GM19035 (cell line): ENCODE results near the gene NABP2.

Source experiments
- ATAC-seq: cut with Tn5 transposase; IDR thresholded peaks from one replicate; pipeline ENCODE4 v1.9.1; 2021; ENCODE audit not compliant: unreplicated experiment

Gene NABP2

DNA sequence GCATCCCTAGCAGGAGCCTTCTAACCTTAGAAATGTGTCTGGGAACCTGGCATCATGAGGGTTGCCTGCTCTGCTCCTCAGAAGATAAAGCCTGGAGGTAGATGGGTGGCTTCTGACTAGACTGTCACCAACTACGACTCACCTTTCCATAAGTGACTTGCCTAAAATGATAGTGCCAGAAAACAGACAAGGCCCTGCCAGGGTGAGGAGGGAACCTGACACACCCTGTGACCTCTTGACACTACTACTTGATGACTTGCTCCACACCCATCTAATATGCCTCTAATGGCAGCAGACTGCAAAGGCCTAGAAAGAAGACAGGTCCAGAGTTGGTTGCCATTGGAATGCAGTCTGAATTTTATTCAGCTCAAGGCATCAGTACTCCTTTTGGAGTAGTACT, 11.8 kb upstream of the NABP2 start:
- no peak for ATAC-seq

DNA sequence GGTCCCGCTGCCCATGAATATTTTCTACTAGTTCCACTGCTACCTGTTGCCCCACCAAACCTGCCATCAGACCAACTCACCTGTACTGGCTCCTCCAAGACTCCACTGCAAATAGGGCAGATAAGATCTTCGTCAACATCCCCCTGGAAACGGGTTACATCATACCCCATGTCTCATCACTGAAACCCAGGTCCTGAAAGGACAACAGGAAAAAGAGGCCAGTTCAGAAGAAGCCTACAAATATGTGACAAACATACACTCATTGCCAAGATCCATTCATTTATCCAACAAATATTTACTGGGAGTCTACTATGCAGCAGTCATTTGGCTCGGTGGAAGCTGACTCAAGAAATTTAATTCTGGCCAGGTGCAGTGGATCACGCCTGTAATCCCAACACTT, 10.3 kb upstream of the NABP2 start:
- no peak for ATAC-seq

DNA sequence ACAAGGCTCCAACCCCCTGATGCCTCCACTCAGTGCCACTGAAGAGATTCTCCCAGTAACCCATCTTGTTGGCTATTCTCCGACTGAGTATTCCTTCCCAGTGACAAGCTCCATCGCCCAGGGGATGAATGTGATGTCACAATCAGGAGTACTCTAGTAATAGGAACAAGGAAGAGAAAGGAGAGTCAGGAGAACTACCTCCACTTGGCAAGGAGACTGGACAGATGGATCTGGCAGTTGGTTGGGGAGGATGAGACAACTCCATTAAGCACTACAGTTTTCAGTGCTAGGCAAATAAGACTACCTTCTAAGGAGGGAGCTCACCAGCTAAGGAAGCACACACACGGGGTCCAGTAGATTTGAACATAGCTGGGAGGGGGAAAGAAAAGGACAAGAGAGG, 7.7 kb upstream of the NABP2 start:
- no peak for ATAC-seq

DNA sequence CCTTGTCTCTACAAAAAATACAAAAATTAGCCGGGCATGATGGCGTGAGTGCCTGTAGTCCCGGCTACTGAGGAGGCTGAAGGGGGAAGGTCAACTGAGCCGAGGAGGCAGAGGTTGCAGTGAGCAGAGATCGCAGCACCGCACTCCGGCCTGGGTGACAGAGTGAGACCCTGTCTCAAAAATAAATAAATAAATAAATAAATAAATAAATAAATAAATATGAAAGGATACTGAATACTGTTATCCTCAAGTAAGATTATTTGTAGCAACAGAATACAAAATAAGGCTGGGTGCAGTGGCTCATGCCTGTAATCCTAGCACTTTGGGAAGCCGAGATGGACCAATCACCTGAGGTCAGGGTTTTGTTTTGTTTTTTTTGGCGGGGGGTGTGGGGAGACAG, 4.3 kb upstream of the NABP2 start:
- no peak for ATAC-seq

DNA sequence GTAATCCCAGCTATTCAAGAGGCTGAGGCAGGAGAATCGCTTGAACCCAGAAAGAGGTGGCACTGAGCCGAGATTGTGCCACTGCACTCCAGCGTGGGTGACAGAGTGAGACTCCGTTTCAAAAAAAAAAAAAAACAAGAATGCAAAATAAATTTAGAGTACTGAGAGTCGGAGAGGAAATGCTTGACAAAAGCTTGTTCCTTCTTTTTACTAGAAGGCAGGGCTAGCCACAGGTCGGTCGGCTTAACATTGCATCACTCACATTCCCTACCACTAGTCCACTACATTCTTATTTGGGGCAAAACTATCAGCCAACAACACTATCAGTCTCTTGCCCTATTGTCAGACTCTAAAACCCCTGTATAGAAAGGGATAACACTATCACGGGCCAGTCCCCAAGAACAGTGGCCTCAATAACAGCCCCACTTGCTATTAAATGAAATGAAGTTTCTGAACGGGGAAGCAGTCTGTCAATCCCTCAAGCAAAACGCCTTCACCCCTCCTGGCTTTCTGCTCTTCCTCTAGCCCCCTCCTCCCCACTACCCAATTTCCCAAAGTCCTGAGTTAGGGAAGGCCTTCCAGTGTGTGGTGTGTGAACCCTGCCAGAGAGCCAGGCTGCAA, 3.4 kb upstream of the NABP2 start:
- ATAC-seq, result no peak

DNA sequence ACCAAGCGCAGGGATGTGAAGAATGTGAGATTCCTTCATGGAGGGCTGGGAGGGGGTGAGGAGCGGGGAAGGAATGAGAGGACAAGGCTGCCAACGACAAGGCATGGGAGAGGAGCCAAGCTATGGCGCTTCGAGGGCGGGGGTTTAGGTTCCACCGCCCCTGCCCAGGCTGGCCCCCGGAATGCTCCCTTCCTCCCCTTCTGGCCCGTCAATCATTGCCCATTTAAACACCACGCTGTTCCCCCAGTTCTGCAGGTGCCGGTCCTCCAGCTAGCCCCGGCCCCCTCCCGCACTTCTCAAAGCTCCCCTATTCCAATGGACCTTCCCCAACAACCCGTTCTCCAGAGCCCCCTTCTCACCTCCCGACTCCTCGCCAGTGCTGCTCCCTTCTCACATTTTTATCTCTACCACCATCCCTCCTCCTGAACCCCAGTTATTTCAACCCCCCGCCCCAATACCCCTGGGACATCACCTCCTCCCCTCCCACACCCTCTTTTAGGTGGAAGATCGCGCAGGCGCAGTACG, 2.8 kb upstream of the NABP2 start:
- ATAC-seq, result peak; percentile 25

DNA sequence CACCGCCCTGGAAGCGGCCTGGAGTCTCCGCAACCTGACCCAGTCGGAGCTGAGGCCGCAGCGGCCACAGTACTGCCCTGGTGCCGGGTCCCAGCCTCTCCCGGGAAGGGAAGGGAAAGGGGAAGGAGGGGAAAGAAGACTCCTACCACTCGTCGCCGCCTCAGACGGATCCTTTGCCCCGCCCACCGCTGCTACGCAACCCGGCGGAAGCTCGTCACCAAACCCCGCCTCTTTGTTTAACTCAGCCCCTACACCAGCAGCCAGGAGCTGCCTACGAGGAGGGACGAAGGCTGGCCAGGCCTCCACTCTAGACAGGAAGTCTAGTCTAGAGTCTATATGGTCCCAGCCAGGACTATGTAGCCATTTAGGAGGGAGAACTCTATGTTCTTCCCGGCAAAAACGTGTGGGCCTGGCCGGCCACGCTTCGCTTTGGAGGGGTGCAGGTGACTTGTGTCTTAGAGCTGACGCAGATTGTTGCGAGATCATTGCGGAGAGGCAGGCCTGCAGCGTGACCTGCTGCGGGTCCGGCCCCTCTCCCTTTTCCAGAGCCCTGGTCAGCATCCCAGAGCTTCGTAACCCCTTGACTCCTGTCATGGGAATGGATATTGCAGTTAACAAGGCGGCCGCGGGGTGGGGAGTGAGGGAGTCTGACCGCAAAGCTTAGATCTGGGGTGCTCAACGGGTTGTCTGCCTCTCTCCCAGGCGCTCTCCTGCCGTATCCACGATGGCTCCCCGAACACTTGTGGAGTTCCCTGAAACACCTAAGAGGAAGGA, 2.2 kb upstream of the NABP2 start, which contains the start of gene RNF41:
RNF41 (minus strand) TSS at position 166 of the 774 bp plus-strand sequence. CDS start 7,875 bp downstream, outside the sequence.
- ATAC-seq, result peak; percentile 73

DNA sequence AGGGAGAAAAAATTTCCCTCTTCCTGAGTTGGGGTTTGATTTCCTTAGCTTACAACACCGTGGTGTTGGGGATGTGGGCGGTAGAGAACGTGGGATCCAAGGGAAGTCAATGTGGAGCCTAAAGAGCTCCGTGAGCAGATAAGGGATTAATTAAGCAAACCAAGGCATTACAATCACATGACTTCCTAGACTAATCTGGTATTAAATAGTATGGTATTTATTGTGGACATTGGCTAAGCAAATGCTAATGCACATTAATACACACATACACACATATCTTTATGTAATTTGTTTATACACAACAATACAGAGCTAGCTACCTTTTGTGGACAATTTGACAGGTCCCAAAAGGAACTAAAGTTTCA, 1.6 kb upstream of the NABP2 start:
- ATAC-seq, result no peak

DNA sequence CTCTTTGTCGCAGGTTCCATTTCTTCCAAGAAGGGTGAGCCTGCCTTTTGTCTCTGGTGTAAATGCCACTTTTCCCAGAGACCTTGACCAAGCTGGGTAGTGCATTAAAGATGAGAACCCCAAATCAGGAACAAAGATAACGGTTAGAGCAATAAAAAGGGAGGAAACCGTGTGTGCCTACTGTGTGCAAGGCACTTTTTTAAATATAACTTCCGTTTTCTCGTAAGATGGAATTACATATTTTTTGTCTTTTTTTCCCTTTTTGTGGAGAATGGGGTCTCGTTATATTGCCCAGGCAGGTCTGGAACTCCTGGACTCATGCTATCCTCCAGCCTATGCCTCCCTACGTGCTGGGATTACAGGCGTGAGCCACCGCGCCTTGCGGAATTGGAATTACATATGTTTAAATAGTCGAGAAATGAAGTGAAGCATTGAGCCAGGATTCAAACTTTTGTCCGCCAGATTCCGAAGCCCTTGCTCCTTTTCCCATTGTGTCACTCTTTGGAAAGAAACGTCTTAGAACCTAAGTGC, 506 bp upstream of the NABP2 start:
- no peak for ATAC-seq

DNA sequence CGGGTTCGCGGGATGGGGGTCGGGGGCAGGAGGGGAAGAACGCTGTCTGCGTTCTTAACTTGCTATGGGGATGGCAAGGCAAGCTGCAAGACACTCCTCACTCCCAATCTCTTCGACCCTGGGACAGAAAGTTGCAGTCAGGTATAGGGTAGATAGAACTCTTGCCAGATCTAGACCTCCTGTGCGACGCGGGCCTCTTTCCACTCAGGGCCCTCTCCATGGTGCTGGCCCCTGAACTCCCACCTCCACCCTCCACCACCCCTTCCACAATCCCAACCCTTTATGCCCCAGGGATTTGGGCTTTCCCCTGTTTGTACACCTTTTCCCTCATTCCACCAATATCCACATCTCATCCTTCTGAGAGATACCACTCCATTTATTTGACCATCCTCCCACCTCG, 812 bp downstream of the NABP2 start:
- no peak for ATAC-seq

DNA sequence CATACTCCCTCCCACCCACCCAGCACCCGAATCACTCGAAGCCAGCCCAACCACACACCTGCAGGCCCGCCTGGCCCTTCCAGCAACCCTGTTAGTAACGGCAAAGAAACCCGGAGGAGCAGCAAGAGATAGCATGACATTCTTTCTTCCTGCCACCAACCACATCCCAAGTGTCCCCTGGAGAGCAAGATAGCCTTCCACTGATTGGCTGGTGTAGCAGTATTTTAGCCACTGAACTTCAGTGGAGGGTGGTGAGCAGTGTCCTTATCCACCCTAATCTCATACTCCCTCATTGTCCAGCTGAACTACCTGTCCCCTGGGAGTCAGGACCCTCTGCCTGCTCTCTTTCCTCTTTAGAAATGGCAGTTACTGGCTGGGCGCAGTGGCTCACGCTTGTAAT, 4.9 kb downstream of the NABP2 start:
- ATAC-seq, result no peak

DNA sequence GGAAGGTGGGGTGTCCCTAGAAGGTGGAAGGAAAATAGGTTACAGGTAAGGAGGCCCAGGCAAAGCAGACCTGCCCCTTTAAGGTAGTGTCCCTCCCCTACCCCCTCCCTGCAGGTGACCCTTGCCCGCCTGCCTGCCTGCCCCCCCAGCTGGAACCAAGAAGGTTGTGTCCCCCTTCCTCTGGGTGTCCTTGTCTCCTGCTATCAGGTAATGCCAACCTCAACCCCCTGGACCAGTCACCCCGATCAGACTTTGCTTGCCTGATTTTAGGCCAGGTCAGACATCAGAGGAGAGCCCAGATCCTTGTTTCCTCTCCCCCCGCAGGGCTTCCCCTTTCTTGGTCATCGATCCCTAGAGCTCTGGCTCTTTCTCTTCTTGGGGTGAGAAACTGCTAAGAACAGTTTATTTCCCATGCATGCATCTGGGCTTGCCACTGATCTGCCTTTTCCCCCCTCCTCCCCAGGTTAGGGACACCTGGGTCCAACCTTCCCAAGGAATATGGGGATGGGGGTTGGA, 5.8 kb downstream of the NABP2 start, which contains the start of gene SLC39A5:
SLC39A5 (plus strand) TSS at position 136 of the 516 bp plus-strand sequence. CDS start 1,224 bp downstream, outside the sequence.
- no peak for ATAC-seq

DNA sequence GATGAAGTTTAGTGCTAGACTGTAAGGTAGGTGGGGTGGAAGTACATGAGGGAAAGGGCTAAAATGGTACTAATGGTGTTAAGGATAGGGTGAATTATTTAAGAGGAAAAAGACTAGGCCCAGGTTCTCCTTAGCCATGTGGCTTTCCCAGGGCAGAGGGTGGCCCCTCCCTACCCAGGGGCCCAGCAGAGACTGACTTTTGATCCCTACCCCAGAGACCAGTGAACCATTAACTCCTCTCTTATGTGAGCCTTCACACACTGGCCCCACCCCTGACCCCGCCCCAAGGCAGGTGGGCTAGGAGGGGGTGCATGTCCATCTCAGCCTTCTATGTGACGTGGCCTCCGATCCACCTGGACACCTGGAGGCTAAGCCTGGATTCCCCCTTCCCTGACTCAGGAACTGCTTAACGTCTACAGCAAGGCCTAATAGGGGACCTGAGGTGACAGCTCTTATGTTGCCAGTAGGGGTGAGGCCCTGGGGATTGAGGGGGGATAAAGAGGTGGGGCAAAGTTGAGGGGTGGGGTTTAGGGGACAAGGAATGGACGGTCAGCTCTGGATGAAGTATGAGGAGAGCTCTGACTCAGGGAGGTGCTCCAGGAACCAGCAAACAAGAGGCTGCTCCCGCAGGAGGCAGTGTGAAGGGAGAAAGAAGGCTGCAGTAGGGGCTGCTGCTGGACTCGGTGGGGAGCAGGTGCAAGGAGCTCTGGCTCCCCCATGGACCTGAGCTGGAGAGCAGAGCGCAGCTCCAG, 6.5 kb downstream of the NABP2 start:
- no peak for ATAC-seq

DNA sequence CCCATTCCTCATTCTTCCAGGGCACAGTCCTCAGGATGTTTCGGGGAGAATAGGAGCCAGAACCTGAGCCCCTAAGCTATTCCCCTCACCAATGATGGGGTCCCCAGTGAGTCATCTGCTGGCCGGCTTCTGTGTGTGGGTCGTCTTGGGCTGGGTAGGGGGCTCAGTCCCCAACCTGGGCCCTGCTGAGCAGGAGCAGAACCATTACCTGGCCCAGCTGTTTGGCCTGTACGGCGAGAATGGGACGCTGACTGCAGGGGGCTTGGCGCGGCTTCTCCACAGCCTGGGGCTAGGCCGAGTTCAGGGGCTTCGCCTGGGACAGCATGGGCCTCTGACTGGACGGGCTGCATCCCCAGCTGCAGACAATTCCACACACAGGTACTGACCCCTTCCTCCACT, 7.0 kb downstream of the NABP2 start:
- no peak for ATAC-seq

DNA sequence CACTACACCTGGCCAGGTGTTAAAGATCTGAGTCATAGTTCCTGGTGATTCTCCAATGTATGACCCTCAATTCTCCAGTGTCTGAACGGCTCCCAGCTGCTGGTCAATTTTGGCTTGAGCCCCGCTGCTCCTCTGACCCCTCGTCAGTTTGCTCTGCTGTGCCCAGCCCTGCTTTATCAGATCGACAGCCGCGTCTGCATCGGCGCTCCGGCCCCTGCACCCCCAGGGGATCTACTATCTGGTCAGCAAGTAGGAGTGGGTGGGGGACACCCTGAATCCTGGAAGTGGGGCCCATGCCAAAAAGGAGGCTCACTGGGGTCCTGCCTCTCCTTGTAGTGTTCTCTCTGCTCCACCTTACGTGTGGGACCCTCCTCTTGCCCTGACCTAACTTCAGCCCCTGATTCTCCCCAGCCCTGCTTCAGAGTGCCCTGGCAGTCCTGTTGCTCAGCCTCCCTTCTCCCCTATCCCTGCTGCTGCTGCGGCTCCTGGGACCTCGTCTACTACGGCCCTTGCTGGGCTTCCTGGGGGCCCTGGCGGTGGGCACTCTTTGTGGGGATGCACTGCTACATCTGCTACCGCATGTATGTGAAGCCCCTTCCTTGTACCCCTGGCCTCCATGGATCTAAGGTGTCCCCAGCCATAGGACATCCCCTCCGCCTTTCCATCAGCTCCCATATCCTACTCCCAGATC, 10.7 kb downstream of the NABP2 start:
- no peak for ATAC-seq

DNA sequence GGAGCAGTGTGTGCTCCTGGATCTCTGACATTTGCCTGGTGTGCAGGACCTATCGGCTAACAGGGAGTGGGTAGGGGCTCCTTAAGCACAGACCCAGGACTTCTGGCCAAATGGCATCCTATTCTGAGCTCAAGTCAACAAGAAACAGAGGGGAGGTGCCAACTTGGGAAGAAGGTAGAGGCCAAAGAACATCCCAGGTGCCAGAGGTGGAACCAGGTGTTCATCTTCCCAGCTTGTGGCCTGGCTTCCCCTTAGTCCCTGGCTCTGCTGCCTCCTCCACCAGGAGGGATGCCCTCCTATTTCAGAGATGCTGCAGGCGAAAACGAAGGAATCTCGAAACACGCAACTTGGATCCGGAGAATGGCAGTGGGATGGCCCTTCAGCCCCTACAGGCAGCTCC, 11.9 kb downstream of the NABP2 start:
- ATAC-seq, result no peak

DNA sequence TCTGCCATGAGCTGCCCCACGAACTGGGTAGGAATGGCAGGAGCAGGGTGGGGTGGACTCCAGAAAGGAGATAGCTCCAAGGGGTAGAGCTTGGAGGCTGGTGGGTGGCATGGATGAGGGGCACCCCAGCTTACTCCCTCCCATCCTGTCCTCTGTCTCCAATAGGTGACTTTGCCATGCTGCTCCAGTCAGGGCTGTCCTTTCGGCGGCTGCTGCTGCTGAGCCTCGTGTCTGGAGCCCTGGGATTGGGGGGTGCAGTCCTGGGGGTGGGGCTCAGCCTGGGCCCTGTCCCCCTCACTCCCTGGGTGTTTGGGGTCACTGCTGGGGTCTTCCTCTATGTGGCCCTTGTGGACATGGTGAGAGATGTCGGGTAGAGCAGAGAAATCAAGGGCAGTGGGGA, 12.8 kb downstream of the NABP2 start:
- ATAC-seq, result no peak

DNA sequence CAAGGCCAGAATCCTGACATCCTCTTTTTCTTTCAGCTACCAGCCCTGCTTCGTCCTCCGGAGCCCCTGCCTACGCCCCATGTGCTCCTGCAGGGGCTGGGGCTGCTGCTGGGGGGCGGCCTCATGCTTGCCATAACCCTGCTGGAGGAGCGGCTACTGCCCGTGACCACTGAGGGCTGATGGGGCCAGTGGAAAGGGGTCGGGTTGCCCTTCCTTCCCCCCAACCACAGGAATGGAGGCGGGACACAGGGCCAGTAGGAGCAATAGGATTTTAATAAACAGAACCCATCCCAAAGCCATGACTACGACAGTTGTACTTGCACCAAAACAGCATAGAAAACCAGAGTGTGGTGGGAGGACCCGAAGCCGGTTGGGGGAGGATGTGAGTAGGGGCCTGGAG, 13.4 kb downstream of the NABP2 start:
- no peak for ATAC-seq

DNA sequence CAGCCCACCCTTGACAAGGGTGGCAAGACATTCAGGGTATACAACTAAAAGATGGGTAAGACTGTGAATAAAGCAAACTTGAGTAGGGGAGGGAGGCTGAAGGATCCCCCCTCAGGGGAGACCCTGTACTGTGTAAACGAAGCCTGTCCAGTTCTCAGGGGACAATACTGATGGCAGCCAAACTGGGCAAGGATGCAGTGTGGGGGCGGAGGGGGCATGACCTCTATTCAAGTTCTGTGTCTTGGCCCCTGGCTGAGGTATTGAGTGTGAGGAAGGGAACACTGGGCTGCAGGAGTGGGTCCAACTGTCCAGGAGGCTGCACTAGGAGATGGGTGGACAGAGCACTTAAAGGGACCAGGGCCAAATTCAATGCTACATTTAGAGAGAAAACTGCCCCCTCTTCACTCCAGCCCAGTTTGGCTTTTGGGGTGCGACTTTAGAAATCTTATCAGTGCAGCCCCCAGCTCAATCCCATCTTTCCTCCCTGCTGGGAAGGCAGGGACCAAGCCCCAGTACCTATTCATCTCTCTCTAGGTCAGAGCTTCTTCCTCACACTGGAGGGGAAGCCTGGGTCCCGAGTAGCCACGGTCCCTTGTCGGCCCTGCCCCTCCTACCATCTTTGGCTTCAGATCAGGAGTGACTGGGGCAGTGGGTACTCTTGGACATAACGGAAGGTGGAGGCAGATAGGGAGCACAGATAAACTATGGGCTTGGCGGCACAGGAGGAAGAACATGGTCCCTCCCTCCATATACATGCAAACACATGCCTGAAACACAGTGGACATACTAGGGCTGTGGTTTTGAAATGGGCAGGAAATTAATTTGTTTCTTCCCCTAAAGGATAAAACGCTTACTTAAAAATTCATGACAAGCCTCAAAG, 17.5 kb downstream of the NABP2 start:
- ATAC-seq, result no peak

DNA sequence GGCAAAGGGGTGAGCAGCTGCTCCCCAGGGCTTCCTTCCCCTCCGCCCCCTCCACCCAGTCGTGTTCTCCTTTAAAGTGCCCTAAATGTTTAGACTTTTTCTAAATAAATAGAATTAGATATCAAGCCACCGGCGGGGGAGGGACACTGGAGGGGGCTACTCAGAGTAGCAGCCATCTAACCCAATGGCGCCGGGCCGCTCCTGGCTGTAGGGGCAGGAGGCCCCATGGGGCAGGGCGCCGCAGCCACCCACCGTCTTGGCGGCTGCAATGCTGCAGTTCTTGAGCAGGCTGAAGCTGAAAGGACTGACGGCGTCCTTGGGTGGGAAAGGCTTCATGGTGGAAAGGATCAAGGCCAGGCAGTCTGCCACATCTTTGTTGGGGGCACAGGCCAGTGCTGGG, 18.8 kb downstream of the NABP2 start:
- ATAC-seq, result no peak
